Mononuclear cell (primary cell): Measurements from ENCODE around the gene ANKRD55. TPM values are rescaled to one million over a fixed set of nuclear protein-coding genes. Genes with fewer than 3 reads are reported as not detected.
"Not testable (repeated sequence)": the region's sequence is repeated elsewhere in the genome, so short reads cannot be mapped to it uniquely, and the experiment has no call there.

Experiments used
- H3K27me3 ChIP-seq: 2 replicates; pipeline ENCODE4 v1.6.0; 2011; ENCODE audit warnings: low read length, control low read depth; ENCODE audit not compliant: insufficient read depth
- H3K4me1 ChIP-seq: 2 replicates; pipeline ENCODE4 v1.5.1; 2011; ENCODE audit warnings: mild to moderate bottlenecking, low read length, control low read depth; ENCODE audit not compliant: insufficient read depth
- H3K4me3 ChIP-seq: 2 replicates; pipeline ENCODE4 v1.5.1; 2011; ENCODE audit warnings: mild to moderate bottlenecking, low read length, moderate library complexity
- H3K9me3 ChIP-seq: 2 replicates; pipeline ENCODE4 v1.5.1; 2011; ENCODE audit warnings: low read depth, mild to moderate bottlenecking, control low read depth, low read length
- total RNA-seq: library from RNA; depleted of rRNA; stranded (reverse); fragments of >200 nt; gene quantifications from one replicate; pipeline ENCODE4 v1.2.3, GENCODE V29; 2012

The ANKRD55 gene
- total RNA-seq, 1 donor: 8.6 TPM

- no peaks in the 10 kb centered on the region for H3K27me3 ChIP-seq
- no peaks in the 10 kb centered on the region for H3K9me3 ChIP-seq
- H3K4me3 ChIP-seq: no peak overlapping the region
- no peaks in the 10 kb centered on the region for H3K4me1 ChIP-seq
Observed at GRCh38 chr5:56264417-56265025, 31.4 kb upstream of the ANKRD55 start.

GRCh38 chr5:56262279-56262678 is 29.1 kb upstream of the ANKRD55 start:
- no peak overlapping the region for H3K4me3 ChIP-seq
- no peaks in the 10 kb centered on the region for H3K27me3 ChIP-seq
- H3K4me1 ChIP-seq: no peaks in the 10 kb centered on the region
- no peaks in the 10 kb centered on the region for H3K9me3 ChIP-seq

- H3K4me3 ChIP-seq: no peak overlapping the region
- H3K27me3 ChIP-seq: no peaks in the 10 kb centered on the region
- H3K9me3 ChIP-seq: no peaks in the 10 kb centered on the region
- H3K4me1 ChIP-seq: no peaks in the 10 kb centered on the region
Observed at GRCh38 chr5:56259002-56259511, 25.9 kb upstream of the ANKRD55 start.

GRCh38 chr5:56257763-56258529 is 24.8 kb upstream of the ANKRD55 start:
- H3K4me1 ChIP-seq, H3K27me3 ChIP-seq: not testable (repeated sequence)

GRCh38 chr5:56257010-56257409 is 23.9 kb upstream of the ANKRD55 start:
- H3K4me1 ChIP-seq: no peaks in the 10 kb centered on the region
- no peaks in the 10 kb centered on the region for H3K27me3 ChIP-seq
- H3K9me3 ChIP-seq: no peaks in the 10 kb centered on the region
- no peak overlapping the region for H3K4me3 ChIP-seq

More at GRCh38 chr5:56257763-56258529, 24.8 kb upstream of the ANKRD55 start:
- not testable (repeated sequence) for H3K9me3 ChIP-seq, H3K4me3 ChIP-seq

GRCh38 chr5:56255502-56255901 is 22.4 kb upstream of the ANKRD55 start:
- Histone ChIP-seq H3K4me1 (no peaks in the 10 kb centered on the region), H3K27me3 (no peaks in the 10 kb centered on the region), H3K9me3 (no peaks in the 10 kb centered on the region), H3K4me3 (no peak overlapping the region)

- no peaks in the 10 kb centered on the region for H3K9me3 ChIP-seq
- H3K4me3 ChIP-seq: no peak overlapping the region
- no peaks in the 10 kb centered on the region for H3K4me1 ChIP-seq
- no peaks in the 10 kb centered on the region for H3K27me3 ChIP-seq
Observed at GRCh38 chr5:56253924-56254323, 20.8 kb upstream of the ANKRD55 start.

- no peaks in the 10 kb centered on the region for H3K9me3 ChIP-seq
- no peaks in the 10 kb centered on the region for H3K27me3 ChIP-seq
- no peak overlapping the region for H3K4me3 ChIP-seq
- no peaks in the 10 kb centered on the region for H3K4me1 ChIP-seq
Observed at GRCh38 chr5:56253126-56253525, 20.0 kb upstream of the ANKRD55 start.

GRCh38 chr5:56251918-56252553 is 18.9 kb upstream of the ANKRD55 start:
- no peaks in the 10 kb centered on the region for H3K4me1 ChIP-seq
- no peaks in the 10 kb centered on the region for H3K27me3 ChIP-seq
- H3K9me3 ChIP-seq: no peaks in the 10 kb centered on the region
- no peak overlapping the region for H3K4me3 ChIP-seq

- no peaks in the 10 kb centered on the region for H3K4me1 ChIP-seq
- H3K9me3 ChIP-seq: no peaks in the 10 kb centered on the region
- no peak overlapping the region for H3K4me3 ChIP-seq
- H3K27me3 ChIP-seq: no peaks in the 10 kb centered on the region
Observed at GRCh38 chr5:56251440-56251839, 18.3 kb upstream of the ANKRD55 start.

- no peaks in the 10 kb centered on the region for H3K4me1 ChIP-seq
- H3K27me3 ChIP-seq: no peaks in the 10 kb centered on the region
- no peaks in the 10 kb centered on the region for H3K9me3 ChIP-seq
- no peak overlapping the region for H3K4me3 ChIP-seq
Observed at GRCh38 chr5:56250011-56250410, 16.9 kb upstream of the ANKRD55 start.

GRCh38 chr5:56249085-56249484 is 16.0 kb upstream of the ANKRD55 start:
- not testable (repeated sequence) for H3K9me3 ChIP-seq, H3K27me3 ChIP-seq, H3K4me1 ChIP-seq, H3K4me3 ChIP-seq

- H3K4me3 ChIP-seq: no peak overlapping the region
- no peaks in the 10 kb centered on the region for H3K4me1 ChIP-seq
- H3K27me3 ChIP-seq: no peaks in the 10 kb centered on the region
- no peaks in the 10 kb centered on the region for H3K9me3 ChIP-seq
Observed at GRCh38 chr5:56247592-56247991, 14.5 kb upstream of the ANKRD55 start.

- Histone ChIP-seq H3K4me1 (no peaks in the 10 kb centered on the region), H3K4me3 (no peak overlapping the region), H3K9me3 (no peaks in the 10 kb centered on the region), H3K27me3 (no peaks in the 10 kb centered on the region)
Observed at GRCh38 chr5:56246769-56247168, 13.6 kb upstream of the ANKRD55 start.

- H3K27me3 ChIP-seq: no peaks in the 10 kb centered on the region
- no peaks in the 10 kb centered on the region for H3K9me3 ChIP-seq
- no peak overlapping the region for H3K4me3 ChIP-seq
- H3K4me1 ChIP-seq: no peaks in the 10 kb centered on the region
Observed at GRCh38 chr5:56245481-56245880, 12.4 kb upstream of the ANKRD55 start.
